Kidney (tissue), 14 donors: ENCODE measurements around the gene KRTAP10-3. TPM values are rescaled to one million over a fixed set of nuclear protein-coding genes. Genes with fewer than 3 reads are reported as not detected.

Experiments used
- DNase-seq, 5 donors: peaks; one replicate each; pipeline ENCODE4 v3.0.0-alpha.2; 2013 to 2020
- FAIRE-seq: peaks from 2 replicates; lab custom pipeline; 2012; peaks lifted over from hg19 to GRCh38; lab: Jason Lieb, UNC
- H3K27ac ChIP-seq, 2 donors: one replicate each; pipeline ENCODE4 v1.7.0; 2013; ENCODE audit warnings: low read depth in 2 of 2, low read length in 2 of 2, inconsistent platforms in 1 of 2
- H3K27me3 ChIP-seq: one replicate; pipeline ENCODE4 v1.7.1; 2013; ENCODE audit warnings: low read length, inconsistent platforms; ENCODE audit not compliant: control insufficient read depth, insufficient read depth
- H3K36me3 ChIP-seq, 3 donors: one replicate each; pipeline versions ENCODE4 v1.7.0 to v1.7.1; 2013; ENCODE audit warnings: low read length in 3 of 3, control low read depth in 1 of 3, inconsistent platforms in 1 of 3; ENCODE audit not compliant: insufficient read depth in 3 of 3, control insufficient read depth in 2 of 3
- H3K4me1 ChIP-seq, 3 donors: one replicate each; pipeline versions ENCODE4 v1.7.0 to v1.7.1; 2013; ENCODE audit warnings: low read length in 3 of 3, inconsistent platforms in 1 of 3, low read depth in 1 of 3; ENCODE audit not compliant: control insufficient read depth in 2 of 3, insufficient read depth in 2 of 3
- H3K4me3 ChIP-seq, 3 donors: one replicate each; pipeline versions ENCODE4 v1.7.0 to v1.8.1; 2013; ENCODE audit warnings: low read length in 3 of 3, control low read depth in 1 of 3, inconsistent platforms in 1 of 3
- H3K9ac ChIP-seq, 3 donors: one replicate each; pipeline versions ENCODE4 v1.7.0 to v1.7.1; 2013; ENCODE audit warnings: low read length in 3 of 3, control low read depth in 1 of 3, inconsistent platforms in 1 of 3
- H3K9me3 ChIP-seq, 3 donors: one replicate each; pipeline versions ENCODE4 v1.7.0 to v1.7.1; 2013; ENCODE audit warnings: low read length in 3 of 3, control low read depth in 1 of 3, inconsistent platforms in 1 of 3; ENCODE audit not compliant: control insufficient read depth in 2 of 3, insufficient read depth in 1 of 3
- CTCF ChIP-seq: IDR thresholded peaks from 3 replicates; pipeline ENCODE4 v1.5.1; 2012; ENCODE audit warnings: mild to moderate bottlenecking, moderate library complexity, borderline replicate concordance; ENCODE audit not compliant: insufficient read depth; ENCODE audit errors: extremely low read depth
- intact Hi-C: fragments of 100-400 bp; cut with DNase I; formaldehyde crosslinking; loops from one replicate; pipeline ENCODE4 v1.11.1; 2022
- polyA plus RNA-seq: library from polyadenylated mRNA; stranded (reverse); fragments of 350-450 nt; fragmentation: Illumina TruSeq; extraction: RNeasy Lipid Tissue Mini Kit (QIAGEN cat#74804); gene quantifications from one replicate; pipeline ENCODE4 v1.2.3, GENCODE V29; 2014; ENCODE audit warnings: low read depth, low replicate concordance; ENCODE audit not compliant: insufficient read depth
- total RNA-seq: library from RNA; stranded (reverse); fragmentation: NEBNext Ultra II Directional; extraction: Animal tissue kit (Norgen Biotek cat#: 25700); gene quantifications from one replicate; pipeline ENCODE4 v1.2.1, GENCODE V29; 2021
- donor health status: control.
- donor health status: control.
- donor health status: control.
- donor health status: control.
- donor health status: control.
- donor health status: DM: yes; HTN: yes; CAD: no.
- donor health status: Normal renal cell carcinoma (clear cell type).

The KRTAP10-3 gene
- total and polyA plus RNA-seq, 2 donors from 2014 or later, result not detected

GRCh38 chr21:44599264-44600029 is 40.9 kb upstream of the KRTAP10-3 start:
- DNase-seq, result no peak
- intact Hi-C loops, result no loop called here
- Histone ChIP-seq H3K27ac (no peak overlapping the region), H3K27me3 (no peaks in the 10 kb centered on the region), H3K9ac (no peak overlapping the region), H3K4me3 (no peak overlapping the region), H3K4me1 (no peaks in the 10 kb centered on the region), H3K9me3 (no peaks in the 10 kb centered on the region), H3K36me3 (no peaks in the 10 kb centered on the region)
- FAIRE-seq, result no peak
- no peak for TF ChIP-seq CTCF

- no peak overlapping the region for H3K9ac ChIP-seq
- intact Hi-C loops, result no loop called here
- no peak for TF ChIP-seq CTCF
- no peaks in the 10 kb centered on the region for H3K36me3 ChIP-seq
- no peak overlapping the region for H3K27ac ChIP-seq
- no peaks in the 10 kb centered on the region for H3K4me1 ChIP-seq
- H3K9me3 ChIP-seq, result no peaks in the 10 kb centered on the region
- H3K27me3 ChIP-seq, result no peaks in the 10 kb centered on the region
- DNase-seq (no peak), FAIRE-seq (no peak)
- no peak overlapping the region for H3K4me3 ChIP-seq
Measured at GRCh38 chr21:44598061-44598460, 39.5 kb upstream of the KRTAP10-3 start.

- Histone ChIP-seq H3K36me3 (no peaks in the 10 kb centered on the region), H3K27me3 (no peaks in the 10 kb centered on the region), H3K9ac (no peak overlapping the region), H3K27ac (no peak overlapping the region), H3K4me1 (no peaks in the 10 kb centered on the region), H3K4me3 (no peak overlapping the region), H3K9me3 (no peaks in the 10 kb centered on the region)
- intact Hi-C loops, result no loop called here
- no peak for TF ChIP-seq CTCF
- FAIRE-seq (no peak), DNase-seq (no peak)
Measured at GRCh38 chr21:44596068-44596725, 37.6 kb upstream of the KRTAP10-3 start.
